ENCODE results near the gene MROH2A.

The MROH2A gene

DNA sequence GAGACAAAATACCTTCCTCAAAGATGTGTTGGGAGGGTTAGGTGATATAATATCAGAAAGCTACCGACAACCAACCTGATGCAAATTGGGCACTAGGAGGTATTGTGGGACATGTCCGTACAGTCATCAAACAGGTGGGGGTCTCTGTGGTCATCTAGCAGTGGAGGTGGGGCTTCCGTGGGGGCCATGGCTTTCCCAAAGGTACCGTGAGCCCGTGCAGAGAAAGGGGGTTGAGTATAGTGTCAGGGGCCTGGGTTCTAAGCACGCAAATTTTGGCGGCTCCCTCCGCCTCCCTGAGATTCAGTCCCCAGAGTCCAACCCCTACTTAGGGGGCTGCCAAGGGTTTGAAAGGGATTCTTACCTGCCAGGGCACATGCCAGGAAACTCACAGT is 43.6 kb downstream of the MROH2A start:
- no peak for DNase-seq

DNA sequence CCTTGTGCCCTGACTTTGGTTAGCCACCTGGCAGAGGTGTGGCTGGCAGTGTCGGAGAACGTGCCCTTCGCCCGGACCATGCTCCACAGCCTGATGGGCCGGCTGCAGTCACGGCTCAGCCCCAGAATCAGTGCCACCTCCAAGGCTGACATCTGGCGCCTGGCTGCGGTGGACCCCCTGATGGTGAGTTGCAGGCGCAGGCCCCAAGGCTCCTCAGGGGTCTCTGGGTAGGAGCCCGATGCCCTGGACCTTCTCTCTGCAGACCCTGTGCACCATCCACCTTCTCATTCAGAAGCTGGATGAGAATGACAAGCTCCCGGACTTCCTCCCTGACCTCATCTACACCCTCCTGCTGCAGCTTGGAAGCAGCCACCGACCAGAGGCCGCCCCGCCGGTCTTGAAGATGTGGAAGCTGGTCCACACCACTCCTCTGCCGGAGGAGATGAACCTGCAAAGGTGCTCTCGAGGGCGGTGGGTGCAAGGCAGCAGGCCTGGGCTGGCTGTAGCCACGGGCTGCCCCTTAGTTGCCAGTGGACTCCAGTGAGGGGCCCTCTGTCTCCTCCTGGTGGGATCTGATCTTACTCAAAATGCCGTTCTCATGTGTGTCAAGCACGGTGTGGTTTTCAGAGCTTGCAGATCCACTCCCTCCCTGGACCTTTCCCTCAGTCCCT is 44.1 kb downstream of the MROH2A start:
- no peak for DNase-seq

DNA sequence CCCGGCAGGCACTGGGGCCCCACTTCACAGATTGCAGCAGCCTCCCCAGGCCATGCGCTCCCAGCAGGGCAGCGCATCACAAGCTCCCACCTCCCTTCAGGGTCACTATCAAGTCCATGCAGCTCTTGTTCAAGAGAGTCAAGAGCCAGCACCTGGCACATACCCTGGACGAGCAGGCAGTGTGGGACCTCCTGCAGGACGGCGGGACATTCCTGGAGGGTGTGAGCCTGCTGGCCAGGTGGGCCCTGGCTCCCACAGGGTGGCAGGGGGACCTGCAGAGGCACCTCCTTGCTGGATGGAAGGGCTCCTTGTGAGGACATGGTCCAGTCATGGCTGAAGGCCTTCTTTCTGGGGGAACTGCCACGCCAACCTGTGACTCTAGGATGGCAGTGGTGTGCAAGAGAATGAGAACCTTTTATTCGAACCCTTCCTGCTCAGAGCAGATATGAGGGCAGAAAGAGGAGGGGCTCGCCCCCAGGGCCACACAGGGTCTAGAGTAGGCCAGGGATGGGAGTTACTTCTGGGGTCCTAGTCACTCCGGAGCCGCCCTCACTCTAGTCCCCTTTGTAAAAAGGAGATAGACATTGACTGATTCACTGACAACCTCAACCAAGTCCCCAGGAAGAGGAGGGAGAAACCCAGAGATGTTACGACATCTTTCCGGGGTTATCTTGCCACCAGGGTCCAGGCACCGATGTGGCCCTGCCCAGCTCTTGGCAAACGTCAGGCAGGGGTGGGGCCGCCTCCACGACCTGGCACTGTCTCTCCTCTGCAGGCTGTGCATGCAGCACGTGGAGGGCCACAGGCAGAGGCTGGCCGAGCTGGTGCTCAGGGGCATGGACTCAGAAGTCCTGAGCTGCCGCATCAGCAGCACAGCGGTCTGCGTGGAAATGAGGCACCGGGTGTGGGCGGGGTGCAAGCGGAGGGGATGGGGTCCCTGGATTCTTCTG is 44.9 kb downstream of the MROH2A start:
- no peak for DNase-seq

DNA sequence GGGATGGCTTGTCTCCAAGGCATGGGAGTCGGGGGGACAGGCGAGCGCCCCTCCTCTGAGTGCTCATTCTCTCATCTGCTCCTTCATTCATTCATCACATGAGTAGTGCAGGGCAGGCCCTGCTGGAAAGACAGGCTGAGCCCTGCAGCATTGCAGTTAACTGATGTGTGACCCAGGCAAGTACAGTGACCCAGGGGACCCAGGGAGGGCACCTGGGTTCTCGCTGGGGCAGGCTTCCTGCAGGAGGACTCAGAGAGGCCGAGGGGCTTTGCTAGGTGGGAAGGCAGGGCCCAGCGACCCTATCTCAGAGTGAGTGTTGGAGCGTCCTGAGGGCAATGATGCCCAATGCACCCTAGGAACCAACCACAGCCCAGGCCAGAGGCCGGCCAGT is 45.6 kb downstream of the MROH2A start:
- no peak for DNase-seq

DNA sequence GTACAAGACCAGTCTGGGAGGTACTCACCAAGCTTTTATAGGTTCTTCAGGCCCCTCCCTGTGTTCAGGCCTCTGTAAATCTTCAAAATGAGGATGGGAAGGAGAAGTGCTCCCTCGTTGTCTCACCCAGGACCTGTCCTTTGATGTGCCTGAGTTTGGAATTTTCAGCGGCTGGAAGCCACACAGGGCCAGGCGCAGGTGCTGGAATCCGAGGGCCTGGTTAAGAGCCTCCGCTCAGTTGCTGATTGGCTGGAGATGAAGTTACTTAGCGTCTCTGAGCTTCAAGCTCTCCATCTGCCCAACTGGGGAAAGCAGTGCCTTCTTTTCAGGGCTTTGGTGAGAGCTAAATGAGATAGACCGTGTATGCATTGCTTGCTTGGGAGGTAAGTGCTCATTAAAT is 46.2 kb downstream of the MROH2A start:
- DNase-seq, result no peak

DNA sequence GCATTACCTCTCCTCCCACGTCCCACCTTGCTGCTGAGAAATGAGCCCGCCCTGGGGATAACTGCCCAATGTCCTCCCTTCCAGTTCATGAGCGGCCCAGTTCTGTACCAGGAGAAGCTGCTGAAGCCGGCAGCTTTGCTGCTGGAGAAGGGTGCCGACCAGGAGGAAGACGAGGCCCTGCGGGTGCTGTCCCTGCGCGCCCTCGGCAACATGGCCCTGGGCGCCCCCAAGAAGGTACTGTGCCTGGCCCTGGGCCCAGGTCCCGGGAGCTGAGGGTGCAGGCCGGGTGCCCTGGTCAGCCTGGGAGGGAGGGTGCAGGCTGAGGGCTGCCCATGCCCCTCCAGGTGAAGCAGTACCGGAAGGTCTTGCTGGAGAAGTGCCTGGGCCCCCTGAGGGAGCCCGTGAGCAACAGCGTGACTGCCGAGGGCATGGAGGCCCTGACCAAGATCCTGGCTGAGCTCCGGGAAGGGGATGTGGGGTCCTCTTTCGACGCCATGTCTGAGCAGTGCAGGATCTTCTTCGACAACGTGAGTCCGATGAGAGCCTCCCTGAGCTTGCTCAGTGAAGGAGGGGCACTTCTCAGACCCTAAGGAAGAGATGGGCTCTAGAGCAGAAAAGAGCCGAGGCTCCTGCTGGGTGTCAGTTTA is 50.5 kb downstream of the MROH2A start:
- DNase-seq, result no peak

DNA sequence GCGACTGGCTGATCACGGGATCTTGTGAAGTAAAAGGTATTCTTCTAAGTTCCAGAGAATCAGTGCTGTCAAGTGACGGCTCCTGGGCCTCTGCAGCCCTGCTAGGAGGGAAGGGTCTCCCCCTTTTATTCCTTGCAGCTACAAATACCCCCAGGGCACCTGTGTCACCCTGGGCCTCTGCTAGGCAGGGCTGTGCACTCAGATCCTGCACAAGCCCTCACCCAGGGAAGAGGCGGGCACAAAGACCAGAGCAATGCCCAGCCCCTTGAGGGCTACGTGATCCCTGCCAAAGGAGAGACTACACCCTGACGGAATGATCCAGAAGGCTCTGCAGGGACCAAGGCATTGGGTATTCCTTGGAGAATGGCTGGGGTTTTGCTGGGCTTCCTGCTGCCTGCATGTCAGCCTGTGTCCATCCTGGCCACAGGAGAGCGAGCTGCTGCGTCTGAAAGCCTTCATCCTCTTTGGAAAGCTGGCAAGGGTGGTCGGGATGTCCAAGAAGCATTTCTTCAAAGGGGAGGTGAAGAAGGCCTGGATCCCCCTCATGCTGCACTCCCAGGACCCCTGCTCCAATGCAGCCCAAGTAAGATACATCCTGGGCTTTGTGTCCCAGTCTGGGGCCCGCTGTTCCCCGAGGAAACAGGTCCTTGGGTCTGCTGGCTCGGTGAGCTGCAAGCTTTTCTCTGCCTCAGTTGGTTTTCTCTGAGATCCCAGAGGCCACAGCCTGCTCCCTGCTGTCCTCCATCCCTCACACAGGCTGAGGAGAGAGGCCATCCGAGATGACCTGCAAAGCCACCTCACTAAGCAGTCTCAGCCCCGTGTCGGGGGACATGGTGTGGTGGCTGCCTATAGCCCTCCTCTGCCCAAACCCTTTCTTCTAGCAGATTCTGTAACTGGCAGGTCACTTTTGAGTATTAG is 51.3 kb downstream of the MROH2A start:
- DNase-seq, result no peak

DNA sequence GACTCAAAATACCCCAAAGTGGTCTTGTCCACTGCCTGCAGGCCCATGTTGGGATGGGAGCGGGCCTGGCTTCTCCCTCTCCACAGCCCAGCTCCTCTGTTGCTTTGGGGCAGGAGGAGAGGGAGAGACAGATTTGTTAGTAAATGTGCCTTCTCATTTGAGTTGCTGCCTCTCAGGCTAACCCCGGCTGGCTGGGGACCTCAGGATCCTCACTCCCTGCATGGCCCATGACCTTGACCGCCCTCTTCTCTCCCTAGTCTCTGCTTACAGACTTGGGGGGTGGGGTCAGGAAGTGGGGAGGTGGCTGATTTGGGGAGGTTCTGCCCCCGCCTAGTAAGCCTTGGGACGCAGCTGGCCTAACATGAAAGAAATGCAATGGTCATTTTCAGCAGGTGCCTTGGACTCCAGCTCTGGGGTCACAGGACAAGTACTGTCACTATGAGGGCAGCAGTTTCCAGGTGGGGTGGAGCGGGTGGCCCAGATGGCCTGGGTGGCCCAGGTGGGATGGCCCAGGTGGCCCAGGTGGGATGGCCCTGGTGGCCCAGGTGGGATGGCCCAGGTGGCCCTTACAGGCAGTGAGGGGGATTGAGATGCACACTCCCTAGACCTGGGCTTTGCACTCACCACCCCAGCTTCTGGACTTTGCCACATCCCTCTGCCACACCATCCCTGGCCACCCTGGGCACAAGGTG is 52.1 kb downstream of the MROH2A start:
- no peak for DNase-seq

DNA sequence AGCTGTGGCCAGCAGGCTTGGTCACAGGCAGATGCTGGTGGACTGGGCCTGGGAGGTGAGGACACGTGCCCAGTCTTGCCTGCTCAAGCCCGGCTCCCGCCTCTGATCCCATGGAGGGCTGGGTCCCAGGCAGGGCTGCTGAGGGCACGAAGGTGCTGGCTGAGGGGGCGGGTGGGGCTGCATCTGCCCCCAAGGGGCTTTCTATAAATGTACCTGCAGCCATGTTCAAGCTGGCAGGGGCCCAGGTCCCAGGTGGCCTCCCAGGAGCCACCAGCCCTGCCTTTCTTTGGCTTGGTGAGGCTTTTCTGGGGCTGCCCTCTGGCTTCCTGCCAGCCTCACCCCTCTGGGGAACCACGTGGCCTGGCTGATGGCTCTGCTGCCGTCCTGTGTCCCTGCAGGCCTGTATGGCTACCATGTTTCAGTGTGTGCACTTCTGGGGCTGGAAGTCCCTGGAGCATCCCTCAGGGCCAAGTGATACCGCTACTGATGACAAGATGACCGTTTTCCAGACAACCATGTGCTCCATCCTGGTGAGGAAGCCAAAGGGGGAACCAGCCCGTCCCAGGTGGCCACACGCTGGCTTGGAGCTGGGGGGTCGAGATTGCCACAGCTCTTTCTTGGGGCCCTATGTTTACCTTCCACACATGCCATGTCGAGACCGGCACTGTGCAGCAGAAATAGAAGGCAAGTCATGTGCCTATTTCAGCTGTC is 53.0 kb downstream of the MROH2A start:
- no peak for DNase-seq

DNA sequence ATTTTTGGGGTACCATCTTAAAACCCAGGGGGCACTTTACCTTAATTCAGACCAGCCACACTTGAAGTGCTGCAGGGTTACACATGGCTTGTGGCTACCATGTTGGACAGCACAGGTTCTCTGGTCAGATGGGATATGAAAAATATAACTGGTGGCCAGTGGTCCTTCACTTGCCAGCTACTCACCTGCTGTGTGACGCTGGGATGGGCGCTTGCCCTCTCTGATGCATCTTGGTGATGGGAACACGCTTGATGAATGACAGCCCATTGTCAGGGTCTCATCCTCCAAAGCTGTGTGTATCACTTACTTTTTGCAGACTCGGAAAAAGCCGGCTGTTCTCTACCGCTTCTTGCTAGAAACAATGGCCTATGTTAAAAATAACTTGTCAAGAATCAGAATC is 53.7 kb downstream of the MROH2A start:
- no peak for DNase-seq

DNA sequence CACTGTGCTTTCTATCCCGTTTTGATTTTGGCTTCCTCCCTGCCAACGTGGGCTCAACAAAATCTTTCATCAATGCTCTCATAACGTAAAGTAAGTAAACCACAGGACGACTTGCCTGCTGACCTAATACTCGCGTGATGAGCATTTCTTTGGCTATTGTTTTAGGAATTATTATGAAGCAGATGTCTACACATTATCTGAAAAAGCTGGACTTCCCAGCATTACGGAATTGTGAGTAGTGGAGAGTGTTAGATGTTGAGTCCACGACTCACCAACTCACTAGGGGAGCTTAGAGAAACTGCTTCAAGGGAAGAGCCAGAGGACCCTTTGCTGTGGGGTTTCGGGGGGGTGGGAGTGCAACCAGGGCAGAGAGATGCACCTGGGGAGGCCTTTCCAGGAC is 54.3 kb downstream of the MROH2A start:
- DNase-seq, result no peak

DNA sequence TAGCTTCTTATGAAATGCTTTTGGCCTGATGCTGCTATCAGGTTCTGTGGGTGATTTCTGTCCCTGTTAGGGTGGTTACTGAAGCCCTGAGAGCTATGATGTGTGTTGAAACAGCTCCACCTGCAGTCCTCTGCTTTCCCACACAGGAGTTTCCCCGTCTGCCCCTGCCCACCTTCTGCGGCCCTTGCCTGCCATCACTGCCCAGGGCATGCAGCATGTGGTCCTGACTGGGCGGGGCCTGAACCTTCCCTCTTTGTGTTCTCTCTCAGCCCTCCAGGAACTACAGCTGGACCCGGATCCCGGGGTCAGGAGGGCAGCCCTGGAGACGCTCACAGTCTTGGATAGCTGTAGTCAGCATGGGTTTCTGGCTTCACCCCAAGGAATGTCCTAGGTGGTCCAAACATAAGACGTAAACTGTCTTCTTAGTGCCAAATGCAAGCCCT is 54.8 kb downstream of the MROH2A start:
- DNase-seq, result peak; percentile 43

DNA sequence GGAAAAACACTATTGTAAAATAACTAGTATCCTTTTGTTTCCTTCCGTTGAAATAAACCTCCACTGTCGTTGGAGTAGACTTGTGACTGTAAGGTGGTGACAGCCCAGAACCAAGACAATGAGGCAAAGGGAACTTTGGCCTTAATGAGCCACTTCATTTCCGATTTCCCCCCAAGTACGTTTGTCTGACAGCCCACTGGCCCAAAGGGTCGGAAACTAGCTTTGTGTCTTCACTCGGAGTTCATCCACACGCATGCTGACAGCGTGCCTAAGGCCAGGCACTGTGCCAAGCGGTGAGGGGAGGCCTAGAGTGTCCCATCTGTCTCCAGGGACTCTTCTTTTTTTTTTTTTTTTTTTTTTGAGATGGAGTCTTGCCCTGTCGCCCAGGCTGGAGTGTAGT is 55.2 kb downstream of the MROH2A start:
- DNase-seq, result no peak

DNA sequence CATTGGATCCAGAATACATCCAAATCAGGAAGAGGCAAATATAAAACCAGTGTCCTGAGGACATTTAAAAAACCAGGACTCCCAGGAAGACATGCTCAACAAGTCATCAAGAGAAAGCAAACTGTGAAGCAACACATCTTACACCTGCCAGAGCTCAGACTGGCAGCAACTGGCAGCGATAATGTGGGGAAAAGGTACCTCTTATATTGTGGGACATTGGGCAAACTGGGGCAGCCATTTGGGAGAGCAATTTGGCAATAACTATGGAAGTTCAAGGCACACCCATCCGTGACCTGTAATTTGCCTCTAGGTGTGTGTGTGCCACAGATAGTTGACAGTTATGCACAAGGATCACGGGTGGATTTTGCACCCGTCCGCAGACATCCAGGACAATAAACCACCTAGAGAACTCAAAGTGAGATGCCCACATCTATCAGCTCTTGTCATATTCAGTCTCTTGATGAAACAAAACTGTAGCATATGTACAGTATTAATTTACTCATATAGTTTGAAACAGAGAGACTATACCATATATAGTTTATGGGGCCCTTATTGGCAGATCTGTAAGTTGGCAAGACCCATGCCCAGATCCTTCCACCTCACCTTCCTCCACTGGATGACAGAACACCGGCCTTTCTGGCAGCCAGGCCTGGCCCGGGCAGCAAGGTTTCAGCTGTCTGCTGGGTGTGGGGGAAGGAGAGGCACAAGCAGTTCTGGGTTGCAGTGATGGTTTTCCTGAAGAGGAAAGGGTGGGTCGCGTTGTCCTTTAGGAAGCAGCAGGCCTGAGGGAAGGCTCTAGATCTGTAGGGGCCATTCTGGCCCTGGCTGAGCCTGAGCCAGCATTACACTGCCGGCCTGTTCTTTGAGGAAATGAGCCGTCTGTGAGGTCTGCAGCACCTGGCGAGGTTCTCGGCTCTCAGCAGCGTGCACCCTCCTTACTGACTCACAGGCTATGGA is 57.4 kb downstream of the MROH2A start:
- no peak for DNase-seq

DNA sequence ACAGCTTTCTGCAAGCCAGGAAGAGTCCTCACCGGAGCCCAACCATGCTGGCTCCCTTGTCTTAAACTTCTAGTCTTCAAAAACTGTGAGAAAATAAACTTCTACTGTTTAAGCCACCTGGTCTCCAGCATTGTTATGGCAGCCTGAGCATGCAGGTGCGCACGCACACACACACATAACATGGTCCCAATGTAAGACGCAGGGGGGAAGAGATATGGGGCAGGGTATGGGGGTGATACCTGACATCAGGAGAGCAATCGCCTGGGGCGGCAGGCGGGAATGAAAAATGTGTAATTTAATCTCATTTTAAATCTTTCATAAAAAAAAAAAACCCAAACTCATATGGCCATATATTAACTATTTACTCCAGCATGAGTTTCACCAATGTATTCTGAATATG is 58.2 kb downstream of the MROH2A start:
- no peak for DNase-seq

DNA sequence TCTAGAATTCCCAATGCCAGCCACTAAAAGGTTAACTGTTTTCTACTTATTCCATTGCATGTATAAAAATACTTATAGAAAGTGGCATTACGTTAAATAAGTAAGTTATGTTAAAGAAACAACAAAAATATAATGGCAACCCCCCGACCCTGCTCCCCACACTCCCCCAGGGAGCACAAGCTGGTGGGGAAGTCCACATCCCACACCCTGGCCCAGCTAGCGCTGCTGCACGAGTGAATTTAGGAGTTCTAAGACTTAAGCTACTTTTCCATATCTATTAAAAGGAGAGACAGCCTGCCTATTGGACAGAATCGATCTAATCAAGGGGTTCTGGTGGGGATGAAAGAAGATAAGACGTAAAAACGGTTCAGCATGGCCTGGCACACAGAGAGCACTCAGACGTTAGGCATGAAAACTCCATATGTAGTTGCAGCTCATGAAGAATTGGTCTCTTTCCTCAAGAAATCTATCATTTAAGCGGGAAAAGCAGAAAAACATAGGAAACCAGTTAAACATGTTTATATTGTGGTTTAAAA is 59.6 kb downstream of the MROH2A start:
- no peak for DNase-seq

DNA sequence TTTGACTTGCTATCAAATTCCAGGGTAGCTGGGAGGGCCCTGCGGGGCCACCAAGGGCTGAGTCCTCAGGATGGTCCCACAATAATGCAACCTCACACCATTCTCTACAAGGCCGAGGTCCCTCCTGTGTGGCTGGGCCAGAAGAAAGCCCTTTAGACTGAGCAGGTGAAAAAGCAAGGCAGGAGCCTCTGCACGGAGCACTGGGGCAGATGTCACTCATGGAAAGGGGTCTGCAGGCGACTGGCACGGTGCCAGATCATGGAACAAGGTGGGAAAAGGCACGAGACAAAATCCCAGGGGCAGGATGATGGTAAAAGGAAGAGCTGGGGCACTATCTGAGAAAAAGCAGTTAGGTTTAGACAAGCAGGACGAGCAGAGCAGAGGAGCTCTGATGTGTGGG is 60.1 kb downstream of the MROH2A start:
- no peak for DNase-seq

DNA sequence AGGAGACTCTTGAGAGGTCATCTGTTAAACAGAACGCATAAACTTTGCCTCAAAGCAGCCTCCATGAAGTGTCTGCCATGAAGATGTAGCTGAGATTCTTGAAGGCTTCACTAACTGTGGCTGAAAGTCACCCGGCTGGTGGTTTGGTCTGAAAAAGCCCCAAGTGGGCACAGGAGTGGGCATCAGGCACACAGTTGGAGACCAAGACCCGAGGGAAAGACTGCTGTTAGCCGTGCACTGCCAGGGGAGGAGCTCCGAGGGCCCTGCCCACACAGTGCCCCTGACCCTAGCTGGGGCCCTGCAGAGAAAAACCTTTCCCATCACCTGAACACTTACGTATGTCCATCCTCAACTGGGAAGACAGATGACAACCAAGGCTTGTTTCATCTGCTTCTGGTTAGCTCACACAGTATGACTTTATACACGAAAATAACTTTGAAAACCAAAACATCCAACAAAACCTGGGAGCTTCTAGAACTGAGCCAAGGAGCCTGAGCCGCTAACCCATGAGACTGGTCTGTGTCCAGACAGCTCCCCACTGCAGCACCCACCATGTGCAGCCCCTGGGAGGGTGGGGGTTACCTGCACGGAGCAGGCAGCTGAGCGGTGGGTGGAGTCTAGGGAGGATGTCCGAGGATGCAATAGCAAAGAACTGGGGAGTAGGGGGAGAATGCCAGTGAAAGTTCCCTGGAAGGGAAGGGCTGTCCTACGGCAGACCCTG is 60.8 kb downstream of the MROH2A start:
- DNase-seq, result no peak

DNA sequence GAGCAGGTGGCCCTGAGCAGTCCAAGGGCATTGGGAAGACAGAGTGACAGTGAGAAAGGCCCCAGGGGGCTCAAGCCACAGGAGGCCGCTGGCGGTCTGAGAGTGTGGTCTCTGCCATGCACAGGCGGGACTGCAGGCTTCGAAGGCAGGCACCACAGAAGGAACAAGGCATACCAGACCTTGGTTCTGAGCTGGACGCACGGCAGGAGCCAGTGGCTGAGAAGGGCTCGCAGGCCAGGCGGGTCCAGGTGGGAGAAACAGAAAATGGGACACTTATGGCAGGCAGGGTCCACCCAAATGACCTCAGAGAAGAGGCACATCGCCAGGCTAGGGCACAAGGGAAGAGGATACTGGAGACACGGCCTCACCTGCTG is 61.3 kb downstream of the MROH2A start:
- no peak for DNase-seq
